Measurements from ENCODE around the gene PLXNA1.

PLXNA1 gene

GRCh38 chr3:126989316-126990023 lies 6.6 kb downstream of the PLXNA1 start:
- DNase-seq, result no peak

GRCh38 chr3:126990024-126990700 lies 7.2 kb downstream of the PLXNA1 start:
- no peak for DNase-seq

- no peak for DNase-seq
Measured at GRCh38 chr3:126990890-126991289, 8.0 kb downstream of the PLXNA1 start.

GRCh38 chr3:126991366-126992200 lies 8.7 kb downstream of the PLXNA1 start:
- DNase-seq, result no peak

GRCh38 chr3:126992216-126992615 lies 9.3 kb downstream of the PLXNA1 start:
- DNase-seq, result no peak

GRCh38 chr3:126992776-126993175 lies 9.9 kb downstream of the PLXNA1 start:
- DNase-seq, result no peak

GRCh38 chr3:126993436-126993835 lies 10.5 kb downstream of the PLXNA1 start:
- no peak for DNase-seq

- no peak for DNase-seq
Measured at GRCh38 chr3:126994661-126995245, 11.8 kb downstream of the PLXNA1 start.

- DNase-seq, result no peak
Measured at GRCh38 chr3:126995254-126995780, 12.4 kb downstream of the PLXNA1 start.

GRCh38 chr3:126995926-126996512 lies 13.1 kb downstream of the PLXNA1 start:
- no peak for DNase-seq

GRCh38 chr3:126996905-126997304 lies 14.0 kb downstream of the PLXNA1 start:
- no peak for DNase-seq

GRCh38 chr3:126997455-126998038 lies 14.6 kb downstream of the PLXNA1 start:
- DNase-seq, result no peak

GRCh38 chr3:126998320-126998719 lies 15.4 kb downstream of the PLXNA1 start:
- DNase-seq, result no peak

GRCh38 chr3:126998728-126999127 lies 15.8 kb downstream of the PLXNA1 start:
- DNase-seq, result no peak

GRCh38 chr3:126999383-126999782 lies 16.5 kb downstream of the PLXNA1 start:
- DNase-seq, result no peak

- peak; percentile 36 for DNase-seq
Measured at GRCh38 chr3:127000119-127000518, 17.2 kb downstream of the PLXNA1 start.

- no peak for DNase-seq
Measured at GRCh38 chr3:127000761-127001160, 17.8 kb downstream of the PLXNA1 start.

GRCh38 chr3:127001486-127002194 lies 18.7 kb downstream of the PLXNA1 start:
- DNase-seq, result no peak

GRCh38 chr3:127002195-127003174 lies 19.6 kb downstream of the PLXNA1 start:
- no peak for DNase-seq

GRCh38 chr3:127003175-127003555 lies 20.2 kb downstream of the PLXNA1 start:
- DNase-seq, result no peak
